Activated CD8-positive, alpha-beta T cell treated with anti-CD3 and anti-CD28 coated beads, Interleukin-2, amount 10 ng/mL, durations not matched to agents 7 days and 5 days (primary cell): ENCODE data around the gene ETAA1. TPM values are rescaled to one million over a fixed set of nuclear protein-coding genes. Genes with fewer than 3 reads are reported as not detected.

Experiments
- ATAC-seq: fragments of 150-1000 bp; cut with Tn5 transposase; one replicate; pipeline ENCODE4 v1.10.0; 2021; ENCODE audit warnings: moderate library complexity
- CTCF ChIA-PET: fragments of 350-600 bp; sonication (Branson Sonifier 250); formaldehyde crosslinking; loops from one replicate; lab custom pipeline; 2021; ENCODE audit warnings: antibody characterized with exemption; lab: Charles Lee
- POLR2A ChIA-PET: fragments of 350-600 bp; sonication (Branson Sonifier 250); formaldehyde crosslinking; loops from one replicate; lab custom pipeline; 2021; ENCODE audit warnings: antibody characterized with exemption; lab: Charles Lee
- DNase-seq: peaks from one replicate; pipeline ENCODE4 v3.0.0-alpha.2; 2020
- H3K27ac Mint-ChIP-seq: one replicate; pipeline ENCODE4 v1.8.0; 2021; ENCODE audit warnings: mild to moderate bottlenecking, mixed read lengths
- H3K27me3 Mint-ChIP-seq: one replicate; pipeline ENCODE4 v1.8.0; 2021; ENCODE audit warnings: low read depth, mixed read lengths
- H3K36me3 Mint-ChIP-seq: one replicate; pipeline ENCODE4 v1.8.0; 2021; ENCODE audit warnings: low read depth, mixed read lengths
- H3K4me1 Mint-ChIP-seq: one replicate; pipeline ENCODE4 v1.8.0; 2021; ENCODE audit warnings: low read depth, mixed read lengths
- H3K4me3 Mint-ChIP-seq: one replicate; pipeline ENCODE4 v1.8.0; 2021; ENCODE audit warnings: mild to moderate bottlenecking, mixed read lengths
- H3K9me3 Mint-ChIP-seq: one replicate; pipeline ENCODE4 v1.8.0; 2022; ENCODE audit warnings: mixed read lengths; ENCODE audit not compliant: insufficient read depth
- total RNA-seq, 2 experiments: library from RNA; stranded (reverse); gene quantifications; one replicate each; pipeline ENCODE4 v1.2.3, GENCODE V29; 2021

ETAA1 gene
- total RNA-seq, 2 experiments from 2014 or later = 8.9 to 10.3 TPM

- no peak for ATAC-seq
- ChIA-PET CTCF (no interaction called here), POLR2A (no interaction called here)
- H3K27me3 Mint-ChIP-seq = peaks cover 5% of the 10 kb centered on the region
- no peaks in the 10 kb centered on the region for H3K36me3 Mint-ChIP-seq
- no peak overlapping the region for H3K4me3 Mint-ChIP-seq
- no peak for DNase-seq
- H3K4me1 Mint-ChIP-seq = no peaks in the 10 kb centered on the region
- H3K9me3 Mint-ChIP-seq = no peaks in the 10 kb centered on the region
- no peak overlapping the region for H3K27ac Mint-ChIP-seq
Observed at GRCh38 chr2:67446491-67446911, 49.4 kb downstream of the ETAA1 start.

GRCh38 chr2:67448648-67449047 lies 51.5 kb downstream of the ETAA1 start:
- no peaks in the 10 kb centered on the region for H3K4me1 Mint-ChIP-seq
- no peaks in the 10 kb centered on the region for H3K36me3 Mint-ChIP-seq
- ChIA-PET CTCF (no interaction called here), POLR2A (no interaction called here)
- H3K27me3 Mint-ChIP-seq = peaks cover 4% of the 10 kb centered on the region
- ATAC-seq (no peak), DNase-seq (no peak)
- no peaks in the 10 kb centered on the region for H3K9me3 Mint-ChIP-seq
- no peak overlapping the region for H3K27ac Mint-ChIP-seq
- H3K4me3 Mint-ChIP-seq = no peak overlapping the region

DNA sequence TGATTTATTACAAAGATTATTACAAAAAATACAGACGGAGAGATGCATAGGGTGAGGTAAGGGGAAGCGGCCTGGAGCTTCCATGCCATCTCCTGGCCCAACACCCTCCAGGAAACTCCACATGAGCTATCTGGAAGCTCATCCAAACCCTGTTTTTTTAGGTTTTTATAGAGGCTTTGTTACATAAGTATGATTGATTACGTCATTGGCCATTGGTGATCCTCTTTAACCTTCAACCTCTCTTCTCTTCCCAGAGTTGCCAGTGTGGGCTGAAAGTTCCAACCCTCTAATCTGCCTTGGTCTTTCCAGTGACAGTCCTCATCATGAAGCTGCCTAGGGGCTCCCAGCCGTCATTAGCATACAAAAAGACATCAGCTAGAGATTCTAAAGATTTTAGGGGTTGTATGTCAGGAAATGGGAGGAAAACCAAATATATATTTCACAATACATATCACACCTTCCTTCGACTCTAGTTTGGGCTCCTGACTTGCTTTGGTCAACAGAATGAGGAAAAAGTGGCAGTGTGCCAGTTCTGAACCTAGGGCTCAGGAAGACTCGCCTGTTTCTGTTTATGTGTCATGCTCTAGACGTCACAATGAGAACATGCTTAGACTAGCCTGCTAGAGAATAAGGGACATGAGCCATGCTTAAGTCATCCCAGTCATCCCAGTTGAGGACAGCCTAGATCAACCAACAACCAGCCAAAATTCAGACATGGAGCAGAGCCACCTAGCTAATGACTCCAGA lies 54.1 kb downstream of the ETAA1 start:
- ATAC-seq (no peak), DNase-seq (no peak)
- Mint-ChIP-seq H3K36me3 (no peaks in the 10 kb centered on the region), H3K4me1 (no peaks in the 10 kb centered on the region), H3K4me3 (no peak overlapping the region), H3K27ac (no peak overlapping the region), H3K9me3 (no peaks in the 10 kb centered on the region), H3K27me3 (no peaks in the 10 kb centered on the region)
- CTCF ChIA-PET = no interaction called here
- POLR2A ChIA-PET = no interaction called here

- ChIA-PET POLR2A (no interaction called here), CTCF (no interaction called here)
- Mint-ChIP-seq H3K27me3 (no peaks in the 10 kb centered on the region), H3K36me3 (no peaks in the 10 kb centered on the region), H3K4me1 (no peaks in the 10 kb centered on the region), H3K27ac (no peak overlapping the region), H3K4me3 (no peak overlapping the region), H3K9me3 (no peaks in the 10 kb centered on the region)
- ATAC-seq = no peak
- no peak for DNase-seq
Observed at GRCh38 chr2:67453310-67453709, 56.2 kb downstream of the ETAA1 start.

DNA sequence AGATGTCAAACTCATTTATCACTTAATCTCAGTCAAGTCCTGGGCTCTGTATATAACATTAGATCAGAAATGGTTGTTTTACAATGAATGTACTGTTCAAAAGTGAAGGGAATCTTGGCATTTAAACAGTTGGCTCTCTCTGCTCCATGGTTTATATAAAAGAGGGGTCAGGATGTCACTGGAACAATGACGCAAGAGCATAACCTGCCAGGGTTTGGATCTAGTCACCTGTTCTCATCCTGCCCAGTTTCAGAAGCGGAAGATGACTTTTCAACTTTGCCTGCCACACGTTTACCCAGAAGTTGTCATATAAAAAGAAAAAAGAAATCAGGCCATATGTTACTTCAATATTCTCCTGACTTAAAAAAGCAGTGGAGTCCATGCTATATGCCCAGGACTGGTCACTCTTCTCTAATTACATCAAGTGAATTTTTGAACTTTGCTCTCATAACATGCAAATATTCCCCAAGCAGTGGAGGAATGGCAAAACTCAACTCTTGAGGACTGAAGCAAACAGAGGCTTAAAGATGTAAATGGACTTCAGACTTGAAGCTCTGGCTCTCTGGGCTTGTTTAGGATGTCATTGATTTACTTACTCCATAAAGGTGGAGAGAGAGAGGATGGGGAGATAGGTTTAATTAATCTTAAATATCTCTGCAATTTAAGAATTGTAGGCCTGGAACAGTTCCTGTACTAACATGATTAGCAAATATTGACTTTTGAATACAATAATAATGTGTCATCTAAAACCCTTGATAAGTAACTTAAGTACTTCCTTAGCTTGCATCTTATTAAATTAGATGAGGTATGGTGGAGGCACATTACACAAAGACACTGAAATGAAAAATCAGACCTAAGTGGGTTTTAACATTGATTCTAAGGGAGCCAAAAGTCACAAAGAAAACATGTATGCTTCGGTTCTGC lies 58.3 kb downstream of the ETAA1 start:
- Mint-ChIP-seq H3K36me3 (no peaks in the 10 kb centered on the region), H3K27ac (no peak overlapping the region)

DNA sequence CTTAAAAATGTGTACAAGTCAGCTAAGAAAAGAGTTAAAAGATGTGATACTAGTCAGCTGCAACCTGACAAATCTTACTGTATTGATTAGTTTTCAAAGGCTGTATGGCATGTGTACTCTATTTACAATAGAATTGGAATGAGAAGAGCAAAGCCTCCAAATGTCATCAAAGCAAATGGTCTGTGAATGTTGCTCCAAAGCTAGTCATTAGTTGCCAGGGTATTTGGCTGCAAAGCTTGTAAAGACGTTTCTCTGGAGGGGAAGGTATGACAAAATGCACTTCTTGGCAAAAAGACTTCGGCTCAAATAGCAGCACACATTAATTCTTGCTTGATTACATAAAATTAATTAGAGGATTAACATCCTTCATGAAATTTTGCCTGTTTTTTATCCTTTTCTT lies 59.3 kb downstream of the ETAA1 start:
- no peak overlapping the region for H3K27ac Mint-ChIP-seq
- no peak for ATAC-seq
- POLR2A ChIA-PET = no interaction called here

More for the DNA sequence above, 58.3 kb downstream of the ETAA1 start:
- Mint-ChIP-seq H3K27me3 (no peaks in the 10 kb centered on the region), H3K4me3 (no peak overlapping the region), H3K4me1 (no peaks in the 10 kb centered on the region), H3K9me3 (no peaks in the 10 kb centered on the region)
- ChIA-PET POLR2A (no interaction called here), CTCF (no interaction called here)
- no peak for ATAC-seq
- no peak for DNase-seq

DNA sequence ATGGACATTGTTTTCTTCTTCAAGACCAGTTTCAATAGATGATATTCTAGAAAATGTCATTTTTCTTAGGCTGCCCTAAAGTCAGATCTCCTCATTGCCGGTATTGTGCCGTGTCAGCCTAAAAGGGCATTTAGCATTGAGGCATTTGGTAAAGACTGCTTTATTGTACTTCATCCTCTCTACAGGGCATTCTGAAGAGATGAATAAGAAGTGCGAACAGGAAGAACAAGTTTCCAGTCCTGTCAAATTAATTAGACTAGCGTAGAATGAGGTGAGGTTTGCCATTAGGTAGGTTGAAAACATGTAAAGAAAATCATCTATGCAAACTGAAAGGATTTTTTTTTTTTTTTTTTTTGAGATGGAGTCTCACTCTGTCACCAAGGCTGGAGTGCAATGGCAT lies 60.6 kb downstream of the ETAA1 start:
- Mint-ChIP-seq H3K4me3 (no peak overlapping the region), H3K4me1 (no peaks in the 10 kb centered on the region), H3K36me3 (no peaks in the 10 kb centered on the region), H3K27me3 (no peaks in the 10 kb centered on the region), H3K27ac (no peak overlapping the region), H3K9me3 (no peaks in the 10 kb centered on the region)
- DNase-seq (no peak), ATAC-seq (no peak)
- POLR2A ChIA-PET = no interaction called here
- CTCF ChIA-PET = no interaction called here

More for the DNA sequence above, 59.3 kb downstream of the ETAA1 start:
- Mint-ChIP-seq H3K4me1 (no peaks in the 10 kb centered on the region), H3K4me3 (no peak overlapping the region), H3K27me3 (no peaks in the 10 kb centered on the region), H3K9me3 (no peaks in the 10 kb centered on the region), H3K36me3 (no peaks in the 10 kb centered on the region)
- CTCF ChIA-PET = no interaction called here
- DNase-seq = no peak

- DNase-seq (no peak), ATAC-seq (no peak)
- H3K4me3 Mint-ChIP-seq = no peak overlapping the region
- CTCF ChIA-PET = no interaction called here
- POLR2A ChIA-PET = no interaction called here
- no peaks in the 10 kb centered on the region for H3K4me1 Mint-ChIP-seq
- H3K36me3 Mint-ChIP-seq = no peaks in the 10 kb centered on the region
- H3K27me3 Mint-ChIP-seq = no peaks in the 10 kb centered on the region
- H3K27ac Mint-ChIP-seq = no peak overlapping the region
- H3K9me3 Mint-ChIP-seq = no peaks in the 10 kb centered on the region
Observed at GRCh38 chr2:67459761-67460160, 62.6 kb downstream of the ETAA1 start.
